ENCODE data around the gene SYS1. TPM values are rescaled to one million over a fixed set of nuclear protein-coding genes. Genes with fewer than 3 reads are reported as not detected.

The SYS1 gene
- total RNA-seq, 1 donor from 2014 or later, result 25.2 TPM

DNA sequence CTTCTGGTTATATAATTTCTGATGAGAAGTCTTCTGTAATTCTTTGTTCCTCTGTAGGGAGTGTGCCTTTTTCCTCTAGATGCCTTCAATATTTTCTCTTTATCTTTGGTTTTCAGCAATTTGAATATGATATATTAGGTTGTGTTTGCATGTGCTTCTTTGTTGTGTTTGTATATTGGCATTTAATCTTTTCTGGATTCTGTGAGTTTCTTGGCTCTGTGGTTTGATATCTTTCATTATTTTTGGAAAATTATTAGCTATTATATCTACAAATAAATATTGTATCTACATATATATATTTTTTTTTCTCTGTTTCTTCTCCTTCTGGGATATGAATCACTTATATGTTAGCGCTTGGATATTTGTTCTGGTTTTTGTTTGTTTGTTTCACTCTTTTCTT lies 36.1 kb downstream of the SYS1 start:
- Mint-ChIP-seq H3K27me3 (ENCODE audit: low read depth, unreplicated experiment) (no peaks in the 10 kb centered on the region), H3K4me1 (ENCODE audit: low read depth, unreplicated experiment) (no peaks in the 10 kb centered on the region), H3K4me3 (ENCODE audit: unreplicated experiment) (no peak overlapping the region), H3K9me3 (ENCODE audit: unreplicated experiment) (peaks cover 12% of the 10 kb centered on the region), H3K36me3 (ENCODE audit: low read depth, unreplicated experiment) (peaks cover 22% of the 10 kb centered on the region), H3K27ac (ENCODE audit: unreplicated experiment) (no peak overlapping the region)
- Histone ChIP-seq H3K27ac (ENCODE audit: low read depth, low read length) (no peak overlapping the region), H3K9me3 (ENCODE audit: insufficient read depth, low read depth, low read length) (peaks cover 6% of the 10 kb centered on the region), H2AFZ (ENCODE audit: low read depth, low read length) (no peak overlapping the region), H3K36me3 (ENCODE audit: insufficient read depth, low read length) (no peaks in the 10 kb centered on the region), H3K27me3 (ENCODE audit: insufficient read depth, low read length) (no peaks in the 10 kb centered on the region), H4K20me1 (ENCODE audit: insufficient read depth, low read length) (no peaks in the 10 kb centered on the region), H3K9ac (ENCODE audit: low read length) (no peak overlapping the region), H3K79me2 (ENCODE audit: insufficient read depth, low read length) (no peaks in the 10 kb centered on the region), H3K4me1 (ENCODE audit: insufficient read depth, low read length) (no peaks in the 10 kb centered on the region), H3K4me3 (ENCODE audit: insufficient read depth, low read depth, low read length) (no peak overlapping the region), H3K4me2 (ENCODE audit: low read length) (no peak overlapping the region)
- DNase-seq (ENCODE audit: low read depth) (no peak), FAIRE-seq (no peak)
- TF ChIP-seq, protein P1, sequence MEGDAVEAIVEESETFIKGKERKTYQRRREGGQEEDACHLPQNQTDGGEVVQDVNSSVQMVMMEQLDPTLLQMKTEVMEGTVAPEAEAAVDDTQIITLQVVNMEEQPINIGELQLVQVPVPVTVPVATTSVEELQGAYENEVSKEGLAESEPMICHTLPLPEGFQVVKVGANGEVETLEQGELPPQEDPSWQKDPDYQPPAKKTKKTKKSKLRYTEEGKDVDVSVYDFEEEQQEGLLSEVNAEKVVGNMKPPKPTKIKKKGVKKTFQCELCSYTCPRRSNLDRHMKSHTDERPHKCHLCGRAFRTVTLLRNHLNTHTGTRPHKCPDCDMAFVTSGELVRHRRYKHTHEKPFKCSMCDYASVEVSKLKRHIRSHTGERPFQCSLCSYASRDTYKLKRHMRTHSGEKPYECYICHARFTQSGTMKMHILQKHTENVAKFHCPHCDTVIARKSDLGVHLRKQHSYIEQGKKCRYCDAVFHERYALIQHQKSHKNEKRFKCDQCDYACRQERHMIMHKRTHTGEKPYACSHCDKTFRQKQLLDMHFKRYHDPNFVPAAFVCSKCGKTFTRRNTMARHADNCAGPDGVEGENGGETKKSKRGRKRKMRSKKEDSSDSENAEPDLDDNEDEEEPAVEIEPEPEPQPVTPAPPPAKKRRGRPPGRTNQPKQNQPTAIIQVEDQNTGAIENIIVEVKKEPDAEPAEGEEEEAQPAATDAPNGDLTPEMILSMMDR (IDR thresholded peaks at IDR 0.05; ENCODE audit: insufficient read depth, low read depth, low read length), result no peak
- no peak for TF ChIP-seq EZH2 (IDR thresholded peaks at IDR 0.05; ENCODE audit: insufficient read depth, low read length)

- no peaks in the 10 kb centered on the region for H3K36me3 ChIP-seq (ENCODE audit: insufficient read depth, low read length)
- no peak overlapping the region for H3K27ac ChIP-seq (ENCODE audit: low read depth, low read length)
- peaks cover 18% of the 10 kb centered on the region for H3K36me3 Mint-ChIP-seq (ENCODE audit: low read depth, unreplicated experiment)
- H3K27ac Mint-ChIP-seq (ENCODE audit: unreplicated experiment), result no peak overlapping the region
- H3K9me3 Mint-ChIP-seq (ENCODE audit: unreplicated experiment), result peaks cover 12% of the 10 kb centered on the region
- peaks cover under 1% of the 10 kb centered on the region for H3K27me3 ChIP-seq (ENCODE audit: insufficient read depth, low read length)
- H3K4me1 ChIP-seq (ENCODE audit: insufficient read depth, low read length), result peaks cover 2% of the 10 kb centered on the region
- DNase-seq (ENCODE audit: low read depth) (no peak), FAIRE-seq (no peak)
- H3K79me2 ChIP-seq (ENCODE audit: insufficient read depth, low read length), result no peaks in the 10 kb centered on the region
- peaks cover 6% of the 10 kb centered on the region for H3K9me3 ChIP-seq (ENCODE audit: insufficient read depth, low read depth, low read length)
- no peaks in the 10 kb centered on the region for H4K20me1 ChIP-seq (ENCODE audit: insufficient read depth, low read length)
- no peak overlapping the region for H2AFZ ChIP-seq (ENCODE audit: low read depth, low read length)
- no peak overlapping the region for H3K4me2 ChIP-seq (ENCODE audit: low read length)
- peaks cover 5% of the 10 kb centered on the region for H3K27me3 Mint-ChIP-seq (ENCODE audit: low read depth, unreplicated experiment)
- TF ChIP-seq EZH2 (IDR thresholded peaks at IDR 0.05; ENCODE audit: insufficient read depth, low read length), result no peak
- TF ChIP-seq, protein P1 (IDR thresholded peaks at IDR 0.05; ENCODE audit: insufficient read depth, low read depth, low read length), result no peak
- H3K4me3 ChIP-seq (ENCODE audit: insufficient read depth, low read depth, low read length), result no peak overlapping the region
- no peak overlapping the region for H3K9ac ChIP-seq (ENCODE audit: low read length)
- no peaks in the 10 kb centered on the region for H3K4me1 Mint-ChIP-seq (ENCODE audit: low read depth, unreplicated experiment)
- no peak overlapping the region for H3K4me3 Mint-ChIP-seq (ENCODE audit: unreplicated experiment)
Observed at GRCh38 chr20:45400346-45401031, 37.5 kb downstream of the SYS1 start.

DNA sequence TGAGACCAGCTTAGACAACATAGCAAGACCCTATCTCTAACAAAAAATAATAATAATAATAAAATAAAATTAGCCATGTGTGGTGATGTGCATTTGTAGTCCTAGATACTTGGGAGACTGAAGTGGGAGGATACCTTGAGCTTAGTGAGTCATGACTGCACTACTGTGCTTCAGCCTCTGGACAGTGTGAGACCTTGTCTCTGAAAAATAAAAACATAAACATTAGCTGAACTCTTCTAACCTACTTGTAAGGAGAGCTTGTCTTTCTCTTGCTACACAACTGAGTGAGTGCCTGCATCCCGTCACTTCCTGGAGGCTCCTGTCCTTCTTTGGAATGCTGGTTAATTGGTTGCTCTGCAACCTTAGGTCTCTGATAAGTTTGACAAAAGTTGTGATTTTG lies 40.0 kb downstream of the SYS1 start:
- H4K20me1 ChIP-seq (ENCODE audit: insufficient read depth, low read length), result peaks cover 6% of the 10 kb centered on the region
- DNase-seq (ENCODE audit: low read depth), result no peak
- H3K27me3 Mint-ChIP-seq (ENCODE audit: low read depth, unreplicated experiment), result peaks cover 7% of the 10 kb centered on the region
- H3K27me3 ChIP-seq (ENCODE audit: insufficient read depth, low read length), result peaks cover 3% of the 10 kb centered on the region
- no peak overlapping the region for H3K27ac Mint-ChIP-seq (ENCODE audit: unreplicated experiment)
- no peaks in the 10 kb centered on the region for H3K4me1 Mint-ChIP-seq (ENCODE audit: low read depth, unreplicated experiment)
- peaks cover 12% of the 10 kb centered on the region for H3K9me3 Mint-ChIP-seq (ENCODE audit: unreplicated experiment)
- FAIRE-seq, result no peak
- no peak overlapping the region for H3K9ac ChIP-seq (ENCODE audit: low read length)
- H3K27ac ChIP-seq (ENCODE audit: low read depth, low read length), result no peak overlapping the region
- H3K9me3 ChIP-seq (ENCODE audit: insufficient read depth, low read depth, low read length), result peaks cover 6% of the 10 kb centered on the region
- no peak for TF ChIP-seq EZH2 (IDR thresholded peaks at IDR 0.05; ENCODE audit: insufficient read depth, low read length)
- TF ChIP-seq, protein P1 (IDR thresholded peaks at IDR 0.05; ENCODE audit: insufficient read depth, low read depth, low read length), result no peak
- H3K4me3 ChIP-seq (ENCODE audit: insufficient read depth, low read depth, low read length), result no peak overlapping the region
- H2AFZ ChIP-seq (ENCODE audit: low read depth, low read length), result no peak overlapping the region
- H3K4me1 ChIP-seq (ENCODE audit: insufficient read depth, low read length), result peaks cover 16% of the 10 kb centered on the region
- no peak overlapping the region for H3K4me3 Mint-ChIP-seq (ENCODE audit: unreplicated experiment)
- no peak overlapping the region for H3K4me2 ChIP-seq (ENCODE audit: low read length)
- no peaks in the 10 kb centered on the region for H3K36me3 ChIP-seq (ENCODE audit: insufficient read depth, low read length)
- peaks cover 13% of the 10 kb centered on the region for H3K36me3 Mint-ChIP-seq (ENCODE audit: low read depth, unreplicated experiment)
- no peaks in the 10 kb centered on the region for H3K79me2 ChIP-seq (ENCODE audit: insufficient read depth, low read length)
